Pancreas (tissue), 10 donors: ENCODE data around the gene SULT1C3. TPM values are rescaled to one million over a fixed set of nuclear protein-coding genes. Genes with fewer than 3 reads are reported as not detected.

ENCODE experiments used
- ATAC-seq, 4 donors: fragments of 200-7000 bp; cut with Tn5 transposase; one replicate each; pipeline versions ENCODE4 v1.8.0 to v1.9.1; 2020; ENCODE audit warnings: mild to moderate bottlenecking in 4 of 4, moderate library complexity in 4 of 4
- DNase-seq, 6 donors: peaks; one replicate each; pipeline ENCODE4 v3.0.0-alpha.2; 2020
- FAIRE-seq: peaks from 2 replicates; lab custom pipeline; 2012; peaks lifted over from hg19 to GRCh38; lab: Jason Lieb, UNC
- H3K27ac ChIP-seq, 4 donors: fragments of 200-600 bp; sonication (generic); 1 replicate in 3 of 4; 2 replicates in 1 of 4; pipeline versions ENCODE4 v1.5.0 to v1.8.0; 2020
- H3K27me3 ChIP-seq, 4 donors: fragments of 200-600 bp; one replicate each; pipeline ENCODE4 v1.8.0; 2021
- H3K36me3 ChIP-seq, 3 donors: fragments of 200-600 bp; sonication (generic) in 1 of 3; one replicate each; pipeline versions ENCODE4 v1.5.0 to v1.8.0; 2020 to 2021
- H3K4me1 ChIP-seq, 3 donors: fragments of 200-600 bp; one replicate each; pipeline ENCODE4 v1.8.0; 2021
- H3K4me3 ChIP-seq, 4 donors: fragments of 200-600 bp; sonication (generic) in 2 of 4; one replicate each; pipeline versions ENCODE4 v1.5.0 to v1.8.0; 2020 to 2021
- H3K9me3 ChIP-seq, 4 donors: fragments of 200-600 bp; one replicate each; pipeline ENCODE4 v1.8.0; 2021
- CTCF ChIP-seq, 4 donors: fragments of 200-600 bp; sonication (generic) in 3 of 4; IDR thresholded peaks; one replicate each; pipeline versions ENCODE4 v1.5.0 to v1.8.0; 2021; ENCODE audit warnings: antibody characterized with exemption in 4 of 4
- WGBS, 2 donors: extraction: QIAGEN DNeasy Blood & Tissue Kit; methylation state at CpG; one replicate each; pipeline ENCODE4 v1.1.7; 2013; 5-methylcytosine and 5-hydroxymethylcytosine counted together
- intact Hi-C, 3 donors: fragments of 100-400 bp; cut with DNase I; formaldehyde crosslinking; loops; one replicate each; pipeline versions ENCODE4 v1.11.1 to v1.14.2; 2022
- polyA plus RNA-seq, 2 donors: library from polyadenylated mRNA; stranded (reverse); fragments of 200-250 nt; gene quantifications; one replicate each; pipeline ENCODE4 v1.2.3, GENCODE V29; 2013
- total RNA-seq, 6 donors: library from RNA; stranded (reverse); fragmentation: NEBNext Ultra II Directional in 4 of 6; extraction: Animal tissue kit (Norgen Biotek cat#: 25700) in 4 of 6; gene quantifications; one replicate each; pipeline versions ENCODE4 v1.2.1 to v1.2.4, GENCODE V29; 2021 to 2023
- donor health status: healthy with polysubstance abuse.
- donor health status: DM: no; HTN: no; CAD: no; lungs with moderate emphysema.
- donor health status: DM: no; HTN: no; CAD: no.
- donor health status: control.
- donor health status: control.
- donor health status: Bipolar disorder and iron deficiency.
- donor health status: DM: yes; HTN: yes; CAD: no.
- donor health status: DM: no; HTN: no; CAD: no.
- donor health status: DM: no; HTN: no; CAD: no.
- donor health status: DM: yes; HTN: yes; CAD: no.

Gene SULT1C3
- total and polyA plus RNA-seq, 8 donors = not detected

DNA sequence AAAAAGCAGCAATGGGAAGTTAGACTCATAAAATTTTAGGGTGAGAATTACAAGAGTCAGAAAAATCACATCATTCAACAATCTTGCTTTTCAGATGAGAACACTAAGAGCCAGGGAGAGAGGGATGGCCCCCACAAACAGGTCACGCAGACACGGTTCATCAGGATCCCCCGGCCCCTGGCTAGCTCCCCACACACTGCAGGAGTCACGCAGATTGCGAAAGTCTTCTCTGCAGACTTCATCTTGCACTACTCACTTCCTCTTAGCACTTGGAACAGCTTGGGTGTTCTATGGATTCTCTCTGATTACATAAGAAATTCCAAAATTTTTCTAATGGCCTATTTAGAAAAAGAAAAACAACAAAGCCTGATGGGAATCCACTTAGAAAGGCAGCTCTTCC lies 27.3 kb downstream of the SULT1C3 start:
- no peak for TF ChIP-seq CTCF (IDR thresholded peaks at IDR 0.05)
- WGBS, 2 donors = 70 to 71% methylated on average over 5 of the region's 5 CpGs
- DNase-seq (peak in 1 of 6 donors; percentile 23), ATAC-seq (peak in 3 of 4 donors; percentile 51 to 71 (median 63)), FAIRE-seq (no peak)
- intact Hi-C loops = no loop called here
- Histone ChIP-seq H3K4me3 (no peak overlapping the region), H3K36me3 (no peaks in the 10 kb centered on the region), H3K27me3 (no peaks in the 10 kb centered on the region), H3K9me3 (no peaks in the 10 kb centered on the region), H3K4me1 (peaks cover 0 to 5% (median 3%) of the 10 kb centered on the region in 3 donors), H3K27ac (peak overlapping the region in 1 of 4 donors; percentile 7)

- Histone ChIP-seq H3K9me3 (no peaks in the 10 kb centered on the region), H3K27ac (peak overlapping the region in 1 of 4 donors; percentile 14), H3K4me3 (no peak overlapping the region), H3K27me3 (no peaks in the 10 kb centered on the region), H3K36me3 (no peaks in the 10 kb centered on the region), H3K4me1 (peaks cover 0 to 5% (median 3%) of the 10 kb centered on the region in 3 donors)
- ATAC-seq = peak in 3 of 4 donors; percentile 50 to 64 (median 57)
- no peak for DNase-seq
- 65 to 71% methylated on average over 4 of the region's 4 CpGs for WGBS, 2 donors
- FAIRE-seq = no peak
- TF ChIP-seq CTCF (IDR thresholded peaks at IDR 0.05) = no peak
- intact Hi-C loops = no loop called here
These were observed 28.2 kb downstream of the SULT1C3 start for GRCh38 chr2:108268001-108268400.

DNA sequence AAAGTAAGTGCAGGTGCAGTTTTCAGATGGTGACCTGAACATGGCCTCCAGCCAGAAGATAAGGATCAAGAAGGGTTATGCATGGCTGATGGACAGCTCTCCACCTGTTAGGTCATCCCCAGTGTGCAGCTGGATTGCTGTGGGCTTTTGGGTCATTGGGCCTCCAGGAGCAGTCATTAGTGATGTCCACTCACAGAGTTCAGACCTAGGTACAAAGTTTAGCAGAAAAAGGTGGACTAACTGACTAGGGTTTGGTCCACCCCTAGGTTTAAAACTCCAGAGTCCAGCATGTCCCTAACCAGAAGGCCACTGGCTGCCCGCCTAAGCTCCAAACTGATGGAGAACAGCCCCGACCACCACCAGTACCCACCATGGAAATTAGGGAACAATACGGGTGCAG lies 30.6 kb downstream of the SULT1C3 start:
- 79 to 96% methylated on average over 3 of the region's 3 CpGs for WGBS, 2 donors
- no peak overlapping the region for H3K4me3 ChIP-seq
- DNase-seq (no peak), ATAC-seq (no peak), FAIRE-seq (no peak)
- H3K36me3 ChIP-seq = no peaks in the 10 kb centered on the region
- H3K4me1 ChIP-seq = peaks cover 0 to 5% (median 3%) of the 10 kb centered on the region in 3 donors
- no peaks in the 10 kb centered on the region for H3K9me3 ChIP-seq
- intact Hi-C loops = no loop called here
- H3K27me3 ChIP-seq = no peaks in the 10 kb centered on the region
- no peak for TF ChIP-seq CTCF (IDR thresholded peaks at IDR 0.05)
- H3K27ac ChIP-seq = no peak overlapping the region

DNA sequence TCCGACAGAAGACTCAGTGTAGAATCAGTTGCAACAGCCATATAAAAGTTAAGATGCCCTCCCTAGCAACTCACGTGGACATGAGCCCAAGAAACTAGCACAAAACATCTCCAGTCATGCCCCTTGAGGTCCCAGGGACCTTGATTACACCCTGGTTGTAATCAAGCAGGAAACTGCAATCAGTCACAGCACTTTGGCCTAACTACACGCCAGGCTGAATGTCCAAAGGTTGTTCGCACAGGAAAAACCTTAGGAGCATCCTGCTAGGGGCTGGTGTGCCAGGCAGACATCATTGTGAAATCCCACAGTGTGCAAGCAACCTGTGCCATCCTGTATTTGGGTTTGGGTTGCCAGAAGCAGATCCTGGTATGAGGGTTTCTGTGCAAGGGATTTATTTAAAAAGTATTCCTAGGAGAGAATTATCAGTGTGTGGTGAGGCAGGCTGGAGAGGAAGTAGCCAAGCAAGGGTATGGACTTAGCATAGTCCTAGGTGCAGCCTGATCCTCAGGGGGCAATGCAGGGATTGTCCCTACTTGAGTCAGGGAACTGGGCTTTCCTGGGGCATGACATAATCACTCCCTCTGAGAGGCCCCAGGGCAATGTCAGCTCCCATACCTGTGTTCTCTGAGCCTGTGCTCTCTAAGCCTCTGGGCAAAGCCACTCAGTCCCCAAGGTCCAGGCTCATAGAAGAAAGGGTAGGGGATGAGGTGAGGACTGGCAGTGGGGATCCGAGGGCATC lies 31.2 kb downstream of the SULT1C3 start:
- Histone ChIP-seq H3K27ac (no peak overlapping the region), H3K27me3 (no peaks in the 10 kb centered on the region), H3K4me3 (no peak overlapping the region), H3K36me3 (no peaks in the 10 kb centered on the region), H3K4me1 (peaks cover 0 to 5% (median 3%) of the 10 kb centered on the region in 3 donors), H3K9me3 (no peaks in the 10 kb centered on the region)
- ATAC-seq = peak in 1 of 4 donors; percentile 50
- 58 to 84% methylated on average over 5 of the region's 5 CpGs for WGBS, 2 donors
- TF ChIP-seq CTCF (IDR thresholded peaks at IDR 0.05) = no peak
- no peak for FAIRE-seq
- no peak for DNase-seq
- intact Hi-C loops = no loop called here

GRCh38 chr2:108271691-108272253 lies 32.0 kb downstream of the SULT1C3 start:
- Histone ChIP-seq H3K4me3 (no peak overlapping the region), H3K36me3 (no peaks in the 10 kb centered on the region), H3K27ac (no peak overlapping the region), H3K27me3 (no peaks in the 10 kb centered on the region), H3K4me1 (no peaks in the 10 kb centered on the region), H3K9me3 (no peaks in the 10 kb centered on the region)
- 67 to 83% methylated on average over 7 of the region's 7 CpGs for WGBS, 2 donors
- FAIRE-seq (no peak), DNase-seq (no peak), ATAC-seq (peak in 2 of 4 donors; percentile 18 to 36)
- intact Hi-C loops = no loop called here
- TF ChIP-seq CTCF (IDR thresholded peaks at IDR 0.05) = no peak
